ENCODE data around the gene ST6GALNAC2.
"Not testable (repeated sequence)": the region's sequence is repeated elsewhere in the genome, so short reads cannot be mapped to it uniquely, and the experiment has no call there.

DNA sequence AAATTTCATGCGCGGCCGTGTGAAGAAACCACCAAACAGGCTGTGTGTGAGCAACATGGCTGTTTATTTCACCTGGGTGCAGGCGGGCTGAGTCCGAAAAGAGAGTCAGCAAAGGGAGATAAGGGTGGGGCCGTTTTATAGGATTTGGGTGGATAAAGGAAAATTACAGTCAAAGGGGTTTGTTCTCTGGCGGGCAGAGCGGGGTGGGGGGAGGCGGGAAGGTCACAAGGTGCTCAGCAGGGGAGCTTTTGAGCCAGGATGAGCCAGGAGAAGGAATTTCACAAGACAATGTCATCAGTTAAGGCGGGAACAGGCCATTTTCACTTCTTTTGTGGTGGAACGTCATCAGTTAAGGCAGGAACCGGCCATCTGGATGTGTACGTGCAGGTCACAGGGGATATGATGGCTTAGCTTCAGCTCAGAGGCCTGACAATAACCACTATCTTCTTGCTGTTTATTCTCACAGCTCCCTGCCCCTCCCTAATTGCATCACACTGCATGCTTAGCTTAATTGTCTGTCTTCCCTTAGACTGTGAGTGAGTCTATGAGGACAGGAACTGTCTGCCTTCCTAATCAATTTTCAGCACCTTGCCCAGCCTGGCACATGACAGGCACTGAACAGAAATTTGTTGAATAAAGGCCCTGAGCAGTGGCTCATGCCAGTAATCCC lies 25.6 kb upstream of the ST6GALNAC2 start:
- TF ChIP-seq POLR2A (IDR thresholded peaks at IDR 0.05), result not testable (repeated sequence)
- TF ChIP-seq, protein P1, sequence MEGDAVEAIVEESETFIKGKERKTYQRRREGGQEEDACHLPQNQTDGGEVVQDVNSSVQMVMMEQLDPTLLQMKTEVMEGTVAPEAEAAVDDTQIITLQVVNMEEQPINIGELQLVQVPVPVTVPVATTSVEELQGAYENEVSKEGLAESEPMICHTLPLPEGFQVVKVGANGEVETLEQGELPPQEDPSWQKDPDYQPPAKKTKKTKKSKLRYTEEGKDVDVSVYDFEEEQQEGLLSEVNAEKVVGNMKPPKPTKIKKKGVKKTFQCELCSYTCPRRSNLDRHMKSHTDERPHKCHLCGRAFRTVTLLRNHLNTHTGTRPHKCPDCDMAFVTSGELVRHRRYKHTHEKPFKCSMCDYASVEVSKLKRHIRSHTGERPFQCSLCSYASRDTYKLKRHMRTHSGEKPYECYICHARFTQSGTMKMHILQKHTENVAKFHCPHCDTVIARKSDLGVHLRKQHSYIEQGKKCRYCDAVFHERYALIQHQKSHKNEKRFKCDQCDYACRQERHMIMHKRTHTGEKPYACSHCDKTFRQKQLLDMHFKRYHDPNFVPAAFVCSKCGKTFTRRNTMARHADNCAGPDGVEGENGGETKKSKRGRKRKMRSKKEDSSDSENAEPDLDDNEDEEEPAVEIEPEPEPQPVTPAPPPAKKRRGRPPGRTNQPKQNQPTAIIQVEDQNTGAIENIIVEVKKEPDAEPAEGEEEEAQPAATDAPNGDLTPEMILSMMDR (IDR thresholded peaks at IDR 0.05), result not testable (repeated sequence)
